HCT116 (cell line): ENCODE measurements around the gene ARMC12.
"Not testable (repeated sequence)": the region's sequence is repeated elsewhere in the genome, so short reads cannot be mapped to it uniquely, and the experiment has no call there.

ENCODE experiments used
- CTCF ChIP-seq, 3 experiments: fragments of 200-600 bp in 1 of 3; sonication (generic) in 1 of 3; IDR thresholded peaks in 2 of 3; conservative IDR thresholded peaks in 1 of 3; 2 replicates each; pipeline ENCODE4 v1.5.1; 2012 to 2017; ENCODE audit warnings: low read depth in 2 of 3, low read length in 2 of 3, antibody characterized with exemption in 1 of 3, borderline replicate concordance in 1 of 3, control low read depth in 1 of 3, mild to moderate bottlenecking in 1 of 3, mixed read lengths in 1 of 3, mixed run types in 1 of 3, moderate library complexity in 1 of 3; ENCODE audit not compliant: insufficient read depth in 1 of 3
- EGR1 ChIP-seq: IDR thresholded peaks from 2 replicates; pipeline ENCODE4 v1.6.1; 2012; ENCODE audit warnings: low read depth
- EZH2 ChIP-seq: fragments of 200-600 bp; sonication (generic); IDR thresholded peaks from 2 replicates; pipeline ENCODE4 v1.6.1; 2017; ENCODE audit warnings: antibody characterized with exemption, mixed run types
- POLR2A ChIP-seq: IDR thresholded peaks from 2 replicates; pipeline ENCODE4 v1.7.0; 2011; ENCODE audit warnings: borderline replicate concordance; ENCODE audit not compliant: insufficient read depth, insufficient read length; ENCODE audit errors: extremely low read depth
- POLR2AphosphoS5 ChIP-seq: IDR thresholded peaks from 2 replicates; pipeline ENCODE4 v1.6.1; 2011; ENCODE audit warnings: mild to moderate bottlenecking, low read depth, low read length, moderate library complexity
- RAD21 ChIP-seq: IDR thresholded peaks from 2 replicates; pipeline ENCODE4 v1.6.1; 2012; ENCODE audit warnings: low read depth, mild to moderate bottlenecking
- REST ChIP-seq: IDR thresholded peaks from 2 replicates; pipeline ENCODE4 v1.6.1; 2012; ENCODE audit warnings: low read depth
- YY1 ChIP-seq: IDR thresholded peaks from 2 replicates; pipeline ENCODE4 v1.6.1; 2011; ENCODE audit warnings: low read length, low read depth, moderate library complexity, mild to moderate bottlenecking; ENCODE audit not compliant: insufficient replicate concordance; ENCODE audit errors: extremely low read depth

- TF ChIP-seq CTCF (IDR thresholded peaks at IDR 0.05 in 2 of 3, conservative IDR thresholded peaks at IDR 0.05 in 1 of 3; ENCODE audit: borderline replicate concordance in 1 of 3, insufficient read depth in 1 of 3, low read depth in 2 of 3, low read length in 2 of 3); EGR1; POLR2A; REST; POLR2AphosphoS5; RAD21; EZH2; YY1: not testable (repeated sequence)
Measured at GRCh38 chr6:35690006-35690405, 46.8 kb upstream of the ARMC12 start.
